Measurements from ENCODE around the gene MSANTD1.

The MSANTD1 gene

GRCh38 chr4:3239998-3240920, 8.7 kb upstream of the MSANTD1 start:
- no peak for TF ChIP-seq CTCF (conservative IDR thresholded peaks at IDR 0.05; ENCODE audit: control insufficient read depth, insufficient read depth, low read depth, low read length)
- DNase-seq (ENCODE audit: low read depth): no peak
- no peak overlapping the region for H3K4me3 ChIP-seq (ENCODE audit: control insufficient read depth, low read depth, low read length)

GRCh38 chr4:3240936-3241522, 7.9 kb upstream of the MSANTD1 start:
- H3K4me3 ChIP-seq (ENCODE audit: control insufficient read depth, low read depth, low read length): no peak overlapping the region
- DNase-seq (ENCODE audit: low read depth): no peak
- no peak for TF ChIP-seq CTCF (conservative IDR thresholded peaks at IDR 0.05; ENCODE audit: control insufficient read depth, insufficient read depth, low read depth, low read length)

- H3K4me3 ChIP-seq (ENCODE audit: control insufficient read depth, low read depth, low read length): no peak overlapping the region
- TF ChIP-seq CTCF (conservative IDR thresholded peaks at IDR 0.05; ENCODE audit: control insufficient read depth, insufficient read depth, low read depth, low read length): no peak
- DNase-seq (ENCODE audit: low read depth): peak; percentile 80
These were observed 6.9 kb upstream of the MSANTD1 start for GRCh38 chr4:3241898-3242524.

GRCh38 chr4:3243136-3243780, 5.7 kb upstream of the MSANTD1 start:
- H3K4me3 ChIP-seq (ENCODE audit: control insufficient read depth, low read depth, low read length): no peak overlapping the region
- no peak for DNase-seq (ENCODE audit: low read depth)
- no peak for TF ChIP-seq CTCF (conservative IDR thresholded peaks at IDR 0.05; ENCODE audit: control insufficient read depth, insufficient read depth, low read depth, low read length)

- no peak overlapping the region for H3K4me3 ChIP-seq (ENCODE audit: control insufficient read depth, low read depth, low read length)
- TF ChIP-seq CTCF (conservative IDR thresholded peaks at IDR 0.05; ENCODE audit: control insufficient read depth, insufficient read depth, low read depth, low read length): no peak
- DNase-seq (ENCODE audit: low read depth): no peak
These were observed 5.0 kb upstream of the MSANTD1 start for GRCh38 chr4:3244002-3244401.

- no peak overlapping the region for H3K4me3 ChIP-seq (ENCODE audit: control insufficient read depth, low read depth, low read length)
- no peak for DNase-seq (ENCODE audit: low read depth)
- TF ChIP-seq CTCF (conservative IDR thresholded peaks at IDR 0.05; ENCODE audit: control insufficient read depth, insufficient read depth, low read depth, low read length): no peak
These were observed 4.2 kb upstream of the MSANTD1 start for GRCh38 chr4:3244747-3245146.

Measured in fibroblast of mammary gland (primary cell).